CD14-positive monocyte (primary cell): ENCODE measurements around the gene FBXW2. TPM values are rescaled to one million over a fixed set of nuclear protein-coding genes. Genes with fewer than 3 reads are reported as not detected.

Experiments used
- DNase-seq, 3 donors: peaks; one replicate each; pipeline ENCODE4 v3.0.0-alpha.2; 2011 to 2022
- H2AFZ ChIP-seq: 2 replicates; pipeline ENCODE4 v1.6.0; 2012; ENCODE audit warnings: mild to moderate bottlenecking, low read depth, low read length, inconsistent platforms; ENCODE audit not compliant: insufficient read depth, poor library complexity, severe bottlenecking
- H3K27ac ChIP-seq, 2 donors: 1 replicate in 1 of 2; 2 replicates in 1 of 2; pipeline ENCODE4 v1.5.1; 2012 to 2013; ENCODE audit warnings: low read length in 2 of 2, control low read depth in 1 of 2, inconsistent platforms in 1 of 2, low read depth in 1 of 2, mild to moderate bottlenecking in 1 of 2
- H3K27me3 ChIP-seq, 2 donors: one replicate each; pipeline versions ENCODE4 v1.6.0 to v1.6.1; 2011 to 2013; ENCODE audit warnings: low read length in 2 of 2; ENCODE audit not compliant: control insufficient read depth in 2 of 2, insufficient read depth in 2 of 2
- H3K36me3 ChIP-seq, 2 donors: replicated peaks in 1 of 2; 1 replicate in 1 of 2; 2 replicates in 1 of 2; pipeline versions ENCODE4 v1.5.1 to v1.6.1; 2012 to 2013; ENCODE audit warnings: low read length in 2 of 2, control low read depth in 1 of 2, inconsistent platforms in 1 of 2, mild to moderate bottlenecking in 1 of 2; ENCODE audit not compliant: insufficient read depth in 2 of 2, control insufficient read depth in 1 of 2
- H3K4me1 ChIP-seq, 2 donors: 1 replicate in 1 of 2; 2 replicates in 1 of 2; pipeline versions ENCODE4 v1.5.1 to v1.6.1; 2012 to 2013; ENCODE audit warnings: low read length in 2 of 2, control low read depth in 1 of 2, inconsistent platforms in 1 of 2, mild to moderate bottlenecking in 1 of 2, moderate library complexity in 1 of 2; ENCODE audit not compliant: insufficient read depth in 2 of 2, control insufficient read depth in 1 of 2
- H3K4me2 ChIP-seq: replicated peaks from 2 replicates; pipeline ENCODE3; 2012; ENCODE audit warnings: low read length, moderate library complexity, mild to moderate bottlenecking; ENCODE audit not compliant: poor library complexity, severe bottlenecking; ENCODE audit errors: extremely low read depth
- H3K4me3 ChIP-seq, 3 experiments: fragments of 200-600 bp in 1 of 3; sonication (generic) in 1 of 3; replicated peaks in 1 of 3; 1 replicate in 2 of 3; 2 replicates in 1 of 3; pipeline ENCODE4 v1.5.1; 2011 to 2013; ENCODE audit warnings: low read length in 3 of 3, mild to moderate bottlenecking in 3 of 3, control low read depth in 2 of 3, low read depth in 2 of 3, inconsistent platforms in 1 of 3, moderate library complexity in 1 of 3
- H3K79me2 ChIP-seq: 2 replicates; pipeline ENCODE4 v1.6.0; 2012; ENCODE audit warnings: mild to moderate bottlenecking, control low read depth, inconsistent platforms, low read length, moderate library complexity; ENCODE audit not compliant: insufficient read depth
- H3K9ac ChIP-seq: 2 replicates; pipeline ENCODE4 v1.6.0; 2017; ENCODE audit warnings: low read length, mild to moderate bottlenecking; ENCODE audit not compliant: insufficient read depth, poor library complexity, severe bottlenecking
- H3K9me3 ChIP-seq, 2 donors: replicated peaks in 1 of 2; 1 replicate in 1 of 2; 2 replicates in 1 of 2; pipeline versions ENCODE4 v1.5.1 to v1.6.1; 2012 to 2013; ENCODE audit warnings: low read length in 2 of 2, control low read depth in 1 of 2; ENCODE audit not compliant: control insufficient read depth in 1 of 2, insufficient read depth in 1 of 2
- H4K20me1 ChIP-seq: 2 replicates; pipeline ENCODE4 v1.6.0; 2012; ENCODE audit warnings: mild to moderate bottlenecking, low read length, control low read depth, moderate library complexity; ENCODE audit not compliant: insufficient read depth
- H3K27ac Mint-ChIP-seq, 7 donors: one replicate each; pipeline ENCODE4 v1.8.0; 2020; ENCODE audit warnings: mild to moderate bottlenecking in 7 of 7, mixed read lengths in 7 of 7, moderate library complexity in 6 of 7, inconsistent platforms in 2 of 7
- H3K27me3 Mint-ChIP-seq, 3 donors: one replicate each; pipeline ENCODE4 v1.8.0; 2021 to 2022; ENCODE audit warnings: low read depth in 3 of 3, mild to moderate bottlenecking in 3 of 3, mixed read lengths in 3 of 3, moderate library complexity in 3 of 3, inconsistent platforms in 1 of 3
- H3K36me3 Mint-ChIP-seq, 2 donors: one replicate each; pipeline ENCODE4 v1.8.0; 2020; ENCODE audit warnings: mixed read lengths in 2 of 2, inconsistent platforms in 1 of 2, mild to moderate bottlenecking in 1 of 2
- H3K4me1 Mint-ChIP-seq: one replicate; pipeline ENCODE4 v1.8.0; 2020; ENCODE audit warnings: mild to moderate bottlenecking, mixed read lengths
- H3K4me3 Mint-ChIP-seq, 2 donors: one replicate each; pipeline ENCODE4 v1.8.0; 2020; ENCODE audit warnings: mild to moderate bottlenecking in 2 of 2, mixed read lengths in 2 of 2, moderate library complexity in 1 of 2
- H3K9me3 Mint-ChIP-seq, 7 donors: one replicate each; pipeline ENCODE4 v1.8.0; 2020 to 2022; ENCODE audit warnings: mixed read lengths in 7 of 7, mild to moderate bottlenecking in 6 of 7, moderate library complexity in 6 of 7, inconsistent platforms in 2 of 7
- WGBS: methylation state at CpG from one replicate; pipeline ENCODE4 v1.1.5; 2013; ENCODE audit warnings: missing lambda C conversion rate; ENCODE audit not compliant: insufficient coverage; 5-methylcytosine and 5-hydroxymethylcytosine counted together
- intact Hi-C, 2 donors: fragments of 100-400 bp; cut with micrococcal nuclease; formaldehyde crosslinking; loops; one replicate each; pipeline versions ENCODE4 v1.15.0 to v1.15.1; 2023
- polyA plus RNA-seq, 3 donors: library from polyadenylated mRNA; depleted of rRNA in 1 of 3; unstranded in 2 of 3; stranded (reverse) in 1 of 3; fragments of 300-500 nt in 2 of 3; fragments of >200 nt in 1 of 3; fragmentation: Illumina TruSeq in 2 of 3; gene quantifications; 1 replicate in 2 of 3; 2 replicates in 1 of 3; pipeline ENCODE4 v1.2.3, GENCODE V29; 2012 to 2021
- TF ChIP-seq, protein P1 (sequence below): fragments of 200-600 bp; IDR thresholded peaks from one replicate; pipeline ENCODE4 v1.8.0; 2022; ENCODE audit warnings: antibody characterized with exemption, mild to moderate bottlenecking

The FBXW2 gene
- polyA plus RNA-seq, 3 donors = 20.0 to 30.8 (median 28.9) TPM

DNA sequence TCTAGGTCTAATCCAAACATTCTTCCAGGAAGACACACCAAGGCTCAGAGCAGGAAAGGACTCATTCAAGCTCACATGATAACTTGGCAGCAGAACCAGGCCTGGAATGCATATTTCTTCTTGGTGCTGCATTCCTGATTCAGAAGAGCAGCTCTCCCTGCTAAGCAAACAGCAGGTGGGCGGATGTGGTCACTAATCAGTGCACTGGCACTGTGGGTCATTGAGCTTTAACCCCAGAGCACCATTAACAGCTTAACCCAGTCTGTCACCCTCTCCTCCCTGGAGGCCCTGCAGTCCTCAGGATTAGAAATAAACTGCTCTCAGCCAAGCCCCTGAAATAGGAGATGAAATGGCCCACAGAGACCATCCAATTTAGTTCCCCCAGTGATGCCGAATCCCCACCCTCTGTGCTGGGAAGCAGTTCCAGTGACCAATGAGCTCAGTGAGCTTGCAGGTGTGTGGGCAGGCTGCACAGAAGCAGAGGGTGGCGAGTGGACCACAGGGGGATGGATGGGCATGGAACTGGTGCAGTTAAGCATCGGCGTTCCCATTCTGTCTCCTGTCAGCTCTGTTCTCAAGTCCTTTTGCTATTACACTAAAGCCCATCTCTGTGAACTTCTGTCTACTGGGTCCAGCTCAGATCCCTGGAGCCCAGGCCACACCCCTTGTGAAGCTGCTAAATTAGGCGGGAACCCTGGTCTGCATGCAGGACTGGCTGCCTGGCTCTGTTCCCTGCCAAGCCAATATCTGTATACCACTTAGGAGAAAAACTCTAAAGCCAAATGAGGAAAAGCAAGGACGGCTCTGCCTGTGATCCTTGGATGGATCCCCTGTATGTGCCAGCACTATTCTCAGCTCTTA is 62.3 kb downstream of the FBXW2 start:
- DNase-seq = no peak
- Histone ChIP-seq H3K4me3 (no peak overlapping the region), H2AFZ (no peak overlapping the region), H4K20me1 (no peaks in the 10 kb centered on the region), H3K4me2 (no peak overlapping the region), H3K79me2 (peaks cover 33% of the 10 kb centered on the region), H3K9ac (no peak overlapping the region), H3K36me3 (no peaks in the 10 kb centered on the region), H3K9me3 (no peaks in the 10 kb centered on the region), H3K4me1 (peaks cover 76 to 91% of the 10 kb centered on the region in 2 donors), H3K27ac (peak overlapping the region; percentile 13 to 98), H3K27me3 (no peaks in the 10 kb centered on the region)
- TF ChIP-seq, protein P1, sequence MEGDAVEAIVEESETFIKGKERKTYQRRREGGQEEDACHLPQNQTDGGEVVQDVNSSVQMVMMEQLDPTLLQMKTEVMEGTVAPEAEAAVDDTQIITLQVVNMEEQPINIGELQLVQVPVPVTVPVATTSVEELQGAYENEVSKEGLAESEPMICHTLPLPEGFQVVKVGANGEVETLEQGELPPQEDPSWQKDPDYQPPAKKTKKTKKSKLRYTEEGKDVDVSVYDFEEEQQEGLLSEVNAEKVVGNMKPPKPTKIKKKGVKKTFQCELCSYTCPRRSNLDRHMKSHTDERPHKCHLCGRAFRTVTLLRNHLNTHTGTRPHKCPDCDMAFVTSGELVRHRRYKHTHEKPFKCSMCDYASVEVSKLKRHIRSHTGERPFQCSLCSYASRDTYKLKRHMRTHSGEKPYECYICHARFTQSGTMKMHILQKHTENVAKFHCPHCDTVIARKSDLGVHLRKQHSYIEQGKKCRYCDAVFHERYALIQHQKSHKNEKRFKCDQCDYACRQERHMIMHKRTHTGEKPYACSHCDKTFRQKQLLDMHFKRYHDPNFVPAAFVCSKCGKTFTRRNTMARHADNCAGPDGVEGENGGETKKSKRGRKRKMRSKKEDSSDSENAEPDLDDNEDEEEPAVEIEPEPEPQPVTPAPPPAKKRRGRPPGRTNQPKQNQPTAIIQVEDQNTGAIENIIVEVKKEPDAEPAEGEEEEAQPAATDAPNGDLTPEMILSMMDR = no peak
- Mint-ChIP-seq H3K27me3 (no peaks in the 10 kb centered on the region), H3K27ac (peak overlapping the region in 5 of 7 donors; percentile 4 to 89 (median 64)), H3K4me1 (peaks cover 87% of the 10 kb centered on the region), H3K4me3 (no peak overlapping the region), H3K36me3 (peaks cover 0 to 4% of the 10 kb centered on the region in 2 donors), H3K9me3 (peaks cover 0 to 4% (median 0%) of the 10 kb centered on the region in 7 donors)
- whole genome bisulfite sequencing = 20% methylated on average over 1 of the region's 7 CpGs
- intact Hi-C loops = loop anchor here in 1 of 2 donors (10.0 kb wide), 2 partner anchors 46 to 54 kb away; no protein-coding TSS in a partner anchor

DNA sequence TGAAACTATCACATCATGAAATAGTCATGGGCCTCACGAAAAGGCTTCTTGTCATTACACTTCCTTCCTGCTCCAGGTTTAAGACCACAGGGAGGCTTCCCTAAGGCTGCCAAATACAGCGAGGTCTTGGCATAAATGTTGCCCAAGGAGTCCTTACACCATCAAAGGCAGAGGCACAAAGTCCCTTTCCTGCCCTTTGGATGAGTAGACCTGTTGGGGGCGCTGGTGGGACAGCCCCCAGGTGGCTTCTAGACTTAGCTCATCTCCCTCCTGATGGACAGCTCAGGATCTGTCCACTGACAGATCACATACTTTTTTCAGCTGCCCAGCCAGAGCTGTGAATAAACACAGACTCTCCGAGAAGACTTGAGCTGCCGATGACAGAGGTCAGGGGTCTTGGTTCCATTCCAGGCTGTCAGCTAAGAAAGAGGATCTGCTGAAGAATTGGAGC is 63.4 kb downstream of the FBXW2 start:
- intact Hi-C loops = loop anchor here in 1 of 2 donors (10.0 kb wide), 2 partner anchors 45 to 55 kb away; no protein-coding TSS in a partner anchor
- Histone ChIP-seq H3K4me2 (peak overlapping the region; percentile 41), H3K36me3 (no peaks in the 10 kb centered on the region), H4K20me1 (no peaks in the 10 kb centered on the region), H3K9ac (no peak overlapping the region), H3K27me3 (no peaks in the 10 kb centered on the region), H3K9me3 (no peaks in the 10 kb centered on the region), H3K79me2 (peaks cover 33% of the 10 kb centered on the region), H3K27ac (peak overlapping the region; percentile 53 to 55), H3K4me1 (peaks cover 67 to 82% of the 10 kb centered on the region in 2 donors), H2AFZ (peak overlapping the region; percentile 24), H3K4me3 (peak overlapping the region in 1 of 3 experiments; percentile 33)
- peak; percentile 50 to 76 (median 74) for DNase-seq
- H3K36me3 Mint-ChIP-seq = no peaks in the 10 kb centered on the region
- H3K4me3 Mint-ChIP-seq = no peak overlapping the region
- whole genome bisulfite sequencing = 51% methylated on average over 5 of the region's 5 CpGs
- peak overlapping the region; percentile 72 to 90 (median 82) for H3K27ac Mint-ChIP-seq
- no peaks in the 10 kb centered on the region for H3K9me3 Mint-ChIP-seq
- H3K27me3 Mint-ChIP-seq = no peaks in the 10 kb centered on the region
- H3K4me1 Mint-ChIP-seq = peaks cover 78% of the 10 kb centered on the region
- TF ChIP-seq, protein P1 = peak; percentile 22
